Measurements from ENCODE around the gene PRMT5. TPM values are rescaled to one million over a fixed set of nuclear protein-coding genes. Genes with fewer than 3 reads are reported as not detected.

PRMT5 gene
- polyA plus RNA-seq, 1 donor (not counting 4 experiments of a cell fraction or from before 2014, with no cell fraction given): 241 TPM

DNA sequence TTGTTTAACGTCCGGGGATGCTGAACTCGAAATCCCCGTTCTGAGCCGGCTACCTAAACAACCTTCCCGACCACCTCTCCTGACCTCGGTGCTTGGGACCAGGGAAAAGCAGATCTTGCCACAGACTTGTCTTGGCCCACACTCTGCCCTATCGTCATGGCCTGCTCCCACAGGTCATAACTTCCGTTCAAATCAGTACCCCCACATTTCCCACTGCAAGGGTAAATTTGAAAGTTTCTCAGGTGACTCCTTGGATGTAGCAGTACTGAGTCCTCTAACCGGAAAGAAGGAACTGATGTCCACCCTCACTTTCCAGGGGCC, 9.6 kb downstream of the PRMT5 start:
- H2AFZ ChIP-seq (ENCODE audit: control insufficient read depth, low read length): peak overlapping the region; percentile 54
- peaks cover 23% of the 10 kb centered on the region for H3K79me2 ChIP-seq (ENCODE audit: control insufficient read depth, insufficient read depth, low read length)
- FAIRE-seq (no peak), DNase-seq (ENCODE audit: low read depth, low spot score) (no peak)
- H3K27ac ChIP-seq (ENCODE audit: control insufficient read depth, insufficient read depth, low read length): peak overlapping the region; percentile 79
- dilution Hi-C loops (cut with MboI; ENCODE audit: extremely low pct_ligation_motif_present, low sequenced_read_pairs): no loop called here
- peak overlapping the region; percentile 86 for H3K4me2 ChIP-seq (ENCODE audit: control insufficient read depth, extremely low read depth, insufficient read depth, low read depth, low read length)
- peaks cover 2% of the 10 kb centered on the region for H3K9me1 ChIP-seq (ENCODE audit: control insufficient read depth, extremely low read depth, insufficient read depth, low read length)
- H3K9me3 ChIP-seq (ENCODE audit: control insufficient read depth, low read depth, low read length): no peaks in the 10 kb centered on the region
- peak overlapping the region in 2 of 3 experiments; percentile 10 to 62 for H3K4me3 ChIP-seq (ENCODE audit: control insufficient read depth in 2 of 3, extremely low read depth in 1 of 3, insufficient read depth in 2 of 3, low read depth in 1 of 3, low read length in 3 of 3)
- no peaks in the 10 kb centered on the region for H3K27me3 ChIP-seq (ENCODE audit: control insufficient read depth, extremely low read depth, insufficient read depth, low read length)
- peaks cover 39% of the 10 kb centered on the region for H3K4me1 ChIP-seq (ENCODE audit: control insufficient read depth, extremely low read depth, insufficient read depth, low read length)
- H3K9ac ChIP-seq (ENCODE audit: control insufficient read depth, extremely low read depth, insufficient read depth, low read length): peak overlapping the region; percentile 57
- H4K20me1 ChIP-seq (ENCODE audit: control insufficient read depth, extremely low read depth, insufficient read depth, low read length): no peaks in the 10 kb centered on the region
- TF ChIP-seq, protein P1, sequence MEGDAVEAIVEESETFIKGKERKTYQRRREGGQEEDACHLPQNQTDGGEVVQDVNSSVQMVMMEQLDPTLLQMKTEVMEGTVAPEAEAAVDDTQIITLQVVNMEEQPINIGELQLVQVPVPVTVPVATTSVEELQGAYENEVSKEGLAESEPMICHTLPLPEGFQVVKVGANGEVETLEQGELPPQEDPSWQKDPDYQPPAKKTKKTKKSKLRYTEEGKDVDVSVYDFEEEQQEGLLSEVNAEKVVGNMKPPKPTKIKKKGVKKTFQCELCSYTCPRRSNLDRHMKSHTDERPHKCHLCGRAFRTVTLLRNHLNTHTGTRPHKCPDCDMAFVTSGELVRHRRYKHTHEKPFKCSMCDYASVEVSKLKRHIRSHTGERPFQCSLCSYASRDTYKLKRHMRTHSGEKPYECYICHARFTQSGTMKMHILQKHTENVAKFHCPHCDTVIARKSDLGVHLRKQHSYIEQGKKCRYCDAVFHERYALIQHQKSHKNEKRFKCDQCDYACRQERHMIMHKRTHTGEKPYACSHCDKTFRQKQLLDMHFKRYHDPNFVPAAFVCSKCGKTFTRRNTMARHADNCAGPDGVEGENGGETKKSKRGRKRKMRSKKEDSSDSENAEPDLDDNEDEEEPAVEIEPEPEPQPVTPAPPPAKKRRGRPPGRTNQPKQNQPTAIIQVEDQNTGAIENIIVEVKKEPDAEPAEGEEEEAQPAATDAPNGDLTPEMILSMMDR (optimal IDR thresholded peaks at IDR 0.05 in 1 of 3, IDR thresholded peaks at IDR 0.05 in 1 of 3, conservative IDR thresholded peaks at IDR 0.05 in 1 of 3; ENCODE audit: extremely low read depth in 1 of 3, insufficient read depth in 2 of 3, low read length in 3 of 3): no peak
- TF ChIP-seq EZH2 (IDR thresholded peaks at IDR 0.05; ENCODE audit: low read length): no peak
- H3K36me3 ChIP-seq (ENCODE audit: control insufficient read depth in 2 of 2, extremely low read depth in 1 of 2, insufficient read depth in 2 of 2, low read length in 2 of 2): peaks cover 25 to 36% of the 10 kb centered on the region in 2 experiments

DNA sequence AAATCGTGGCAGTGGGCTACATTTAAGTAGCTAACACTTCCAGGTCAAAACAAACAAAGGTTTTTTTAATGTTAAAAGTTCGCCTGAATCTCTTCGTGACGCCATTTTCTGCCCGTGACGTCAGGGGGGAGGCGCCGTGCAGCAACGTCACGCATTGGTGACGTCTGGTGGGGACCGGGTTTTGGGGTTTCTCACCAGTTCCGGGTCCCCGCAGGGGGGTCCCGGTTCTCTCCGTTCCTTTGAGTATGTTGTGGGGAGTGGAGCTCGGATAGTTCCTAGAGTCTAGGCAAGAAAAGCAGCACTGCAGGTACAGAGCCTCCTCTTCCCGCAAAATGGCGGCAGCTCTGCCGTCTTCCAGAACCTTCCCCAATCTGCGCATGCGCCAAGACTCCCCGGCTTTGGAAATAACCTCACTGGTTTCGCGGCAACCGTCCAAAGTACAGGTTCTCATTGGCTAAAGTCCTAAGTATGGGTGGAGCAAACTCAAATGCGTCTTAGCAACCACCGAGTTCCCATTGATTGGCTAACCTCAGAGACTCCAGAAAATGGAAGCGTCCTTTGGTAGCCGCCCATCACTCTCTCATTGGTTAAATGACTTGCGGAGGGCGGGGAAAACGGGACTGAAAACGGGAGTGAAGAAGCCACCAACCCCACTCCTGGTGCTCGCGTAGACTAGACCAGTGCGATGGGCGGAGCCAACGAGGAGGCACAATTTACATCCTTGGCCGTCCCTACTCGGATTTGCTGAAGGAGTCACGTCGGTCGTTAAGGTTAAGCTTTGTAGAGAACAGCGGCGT, 10.2 kb downstream of the PRMT5 start, which contains the start of gene RBM23:
RBM23 (minus strand) TSS at position 346 of the 797 bp plus-strand sequence.
- Histone ChIP-seq H3K27ac (ENCODE audit: control insufficient read depth, insufficient read depth, low read length) (peak within 1 kb of the TSS; percentile 92), H3K79me2 (ENCODE audit: control insufficient read depth, insufficient read depth, low read length) (peaks cover 27% of the 10 kb centered on the region), H3K4me2 (ENCODE audit: control insufficient read depth, extremely low read depth, insufficient read depth, low read depth, low read length) (peak within 1 kb of the TSS; percentile 91), H3K36me3 (ENCODE audit: control insufficient read depth in 2 of 2, extremely low read depth in 1 of 2, insufficient read depth in 2 of 2, low read length in 2 of 2) (peaks cover 21 to 30% of the 10 kb centered on the region in 2 experiments), H3K9ac (ENCODE audit: control insufficient read depth, extremely low read depth, insufficient read depth, low read length) (peak within 1 kb of the TSS; percentile 97), H3K9me3 (ENCODE audit: control insufficient read depth, low read depth, low read length) (no peaks in the 10 kb centered on the region), H3K27me3 (ENCODE audit: control insufficient read depth, extremely low read depth, insufficient read depth, low read length) (no peaks in the 10 kb centered on the region), H3K9me1 (ENCODE audit: control insufficient read depth, extremely low read depth, insufficient read depth, low read length) (peaks cover 2% of the 10 kb centered on the region), H2AFZ (ENCODE audit: control insufficient read depth, low read length) (peak within 1 kb of the TSS; percentile 54), H3K4me3 (ENCODE audit: control insufficient read depth in 2 of 3, extremely low read depth in 1 of 3, insufficient read depth in 2 of 3, low read depth in 1 of 3, low read length in 3 of 3) (peak within 1 kb of the TSS; percentile 56 to 99 (median 98)), H3K4me1 (ENCODE audit: control insufficient read depth, extremely low read depth, insufficient read depth, low read length) (peaks cover 39% of the 10 kb centered on the region), H4K20me1 (ENCODE audit: control insufficient read depth, extremely low read depth, insufficient read depth, low read length) (no peaks in the 10 kb centered on the region)
- DNase-seq (ENCODE audit: low read depth, low spot score): peak; percentile 100
- TF ChIP-seq, protein P1 (optimal IDR thresholded peaks at IDR 0.05 in 1 of 3, IDR thresholded peaks at IDR 0.05 in 1 of 3, conservative IDR thresholded peaks at IDR 0.05 in 1 of 3; ENCODE audit: extremely low read depth in 1 of 3, insufficient read depth in 2 of 3, low read length in 3 of 3): no peak
- TF ChIP-seq EZH2 (IDR thresholded peaks at IDR 0.05; ENCODE audit: low read length): no peak
- dilution Hi-C loops (cut with MboI; ENCODE audit: extremely low pct_ligation_motif_present, low sequenced_read_pairs): no loop called here
- FAIRE-seq: peak; percentile 84
